ENCODE measurements around the gene CNTNAP2.
"Not testable (repeated sequence)": the region's sequence is repeated elsewhere in the genome, so short reads cannot be mapped to it uniquely, and the experiment has no call there.

Gene CNTNAP2

DNA sequence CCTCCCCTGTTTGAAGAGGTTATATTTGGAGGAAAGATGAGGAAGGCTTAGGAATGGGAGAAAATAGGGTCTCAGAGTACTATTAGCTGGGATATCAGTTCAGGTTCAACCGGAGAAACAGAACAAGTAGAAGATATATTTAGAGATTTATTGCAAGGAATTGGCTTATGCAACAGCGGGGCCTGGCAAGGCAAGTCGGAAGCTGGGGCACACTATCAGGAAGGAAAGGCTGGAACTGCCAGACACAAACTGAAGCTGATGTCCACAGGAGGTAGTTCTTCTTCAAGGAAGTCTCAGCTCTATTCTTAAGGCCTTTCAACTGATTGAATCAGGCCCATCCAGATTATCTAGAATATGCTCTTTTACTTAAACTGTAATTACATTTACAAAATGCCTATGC is 1534.4 kb downstream of the CNTNAP2 start:
- ATAC-seq (no peak), DNase-seq (no peak)

DNA sequence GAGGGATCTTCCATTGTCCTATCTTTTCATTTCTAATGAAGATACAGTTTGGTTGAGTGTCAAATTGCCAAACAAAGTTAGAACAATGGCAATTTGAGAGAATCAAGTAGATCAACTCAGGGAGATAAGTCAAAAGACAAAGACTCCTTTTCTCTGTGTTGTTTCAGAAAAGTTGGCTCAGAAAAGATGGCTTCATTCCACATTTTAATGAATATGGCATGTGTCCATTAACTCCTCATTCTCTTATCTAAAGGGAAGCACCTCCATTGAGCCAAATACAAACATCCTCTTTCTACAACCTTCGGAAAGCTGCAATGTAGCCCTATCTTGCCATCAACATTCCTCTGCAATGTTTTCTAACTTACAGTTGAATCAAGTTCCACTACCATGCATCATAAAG is 1535.0 kb downstream of the CNTNAP2 start:
- ATAC-seq (no peak), DNase-seq (no peak)

DNA sequence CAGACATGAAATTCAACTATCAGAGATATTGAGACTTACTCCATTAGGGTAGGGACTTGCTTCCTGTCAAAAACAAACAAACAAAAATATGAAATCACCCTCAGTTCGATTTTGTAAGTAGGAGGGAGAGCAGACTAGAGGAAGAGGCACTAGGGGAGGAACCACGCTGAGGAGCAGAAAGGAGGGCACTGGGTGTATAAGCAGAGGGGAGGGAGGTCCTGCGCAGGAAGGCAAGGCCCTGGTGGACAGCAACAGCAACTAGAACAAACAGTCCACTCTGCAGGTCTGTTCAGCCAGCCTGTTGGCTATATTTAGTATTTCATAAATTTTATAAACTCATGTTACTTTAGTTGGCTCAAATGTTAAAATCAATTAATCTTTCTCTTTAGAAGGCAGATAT is 1536.9 kb downstream of the CNTNAP2 start:
- DNase-seq, result no peak

DNA sequence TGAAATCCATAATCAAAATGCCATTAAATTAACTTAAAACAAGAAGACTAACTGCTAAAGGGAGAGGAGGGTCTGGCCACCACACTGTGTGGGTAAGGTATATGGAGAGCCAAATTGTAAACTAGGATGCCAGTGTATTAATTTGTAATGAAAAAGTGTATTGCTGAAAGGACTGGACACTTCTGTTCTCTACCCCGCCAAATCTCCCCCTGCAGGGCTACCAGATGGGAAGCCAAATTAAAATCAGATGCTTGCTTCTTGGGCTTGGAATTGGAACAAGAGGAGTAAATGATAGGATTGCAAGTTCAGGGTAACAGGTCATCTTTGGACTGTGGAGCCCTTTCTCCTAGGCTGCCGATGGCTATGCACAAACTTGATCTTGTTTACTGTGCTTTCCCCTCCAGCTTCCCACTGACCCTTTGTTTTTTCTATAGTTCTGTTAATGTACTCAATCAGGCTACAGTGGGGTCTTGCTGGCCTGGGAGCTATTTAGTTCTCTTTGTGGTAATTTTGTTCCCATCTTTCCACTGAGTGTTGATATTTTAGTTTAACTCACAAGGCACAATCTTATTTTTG is 1541.9 kb downstream of the CNTNAP2 start:
- ATAC-seq, result no peak
- no peak for DNase-seq

More for the DNA sequence above, 1536.9 kb downstream of the CNTNAP2 start:
- ATAC-seq, result no peak

DNA sequence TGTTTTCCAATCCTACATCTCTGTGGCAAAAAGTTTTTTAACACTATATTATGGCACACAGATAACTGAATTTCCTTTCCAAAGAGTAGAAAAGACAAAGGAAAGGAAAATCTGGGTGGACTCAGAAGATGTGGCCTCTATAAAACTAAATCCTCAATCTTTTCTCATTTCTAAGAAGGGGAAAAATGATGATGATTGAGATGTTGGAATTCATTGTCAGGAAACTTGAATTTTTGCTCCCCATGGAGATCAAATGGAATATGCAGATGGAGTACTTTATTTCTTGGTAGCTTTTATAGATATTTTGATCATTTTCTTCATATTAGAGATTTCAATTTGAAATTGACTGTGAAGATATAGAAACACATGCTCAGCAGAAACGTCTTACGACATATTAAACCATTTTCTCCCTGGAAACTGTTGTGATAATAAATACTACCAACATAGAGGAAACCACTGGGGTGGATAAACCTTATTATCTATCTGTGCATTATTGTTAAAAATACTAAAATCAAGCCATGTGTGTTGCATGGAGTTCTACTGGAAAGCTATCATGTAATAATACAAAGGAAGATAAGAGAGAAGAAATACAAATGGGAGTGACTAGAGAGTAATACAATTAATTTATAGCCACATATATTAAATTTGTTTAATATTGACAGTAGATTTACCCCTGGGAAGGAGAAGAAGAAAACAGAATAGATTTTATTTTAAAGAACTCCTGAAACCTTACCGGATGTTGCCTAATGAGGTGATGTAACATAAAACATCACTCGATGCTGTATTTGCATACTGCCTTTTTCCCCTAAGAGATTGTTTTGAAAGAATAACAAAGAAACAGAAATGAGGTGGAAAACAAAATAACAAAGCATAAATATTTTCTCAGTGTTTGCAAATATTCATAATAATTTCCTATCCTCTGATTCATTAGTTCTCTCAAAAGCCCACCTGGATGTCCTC is 1542.7 kb downstream of the CNTNAP2 start:
- DNase-seq, result no peak
- ATAC-seq, result no peak

DNA sequence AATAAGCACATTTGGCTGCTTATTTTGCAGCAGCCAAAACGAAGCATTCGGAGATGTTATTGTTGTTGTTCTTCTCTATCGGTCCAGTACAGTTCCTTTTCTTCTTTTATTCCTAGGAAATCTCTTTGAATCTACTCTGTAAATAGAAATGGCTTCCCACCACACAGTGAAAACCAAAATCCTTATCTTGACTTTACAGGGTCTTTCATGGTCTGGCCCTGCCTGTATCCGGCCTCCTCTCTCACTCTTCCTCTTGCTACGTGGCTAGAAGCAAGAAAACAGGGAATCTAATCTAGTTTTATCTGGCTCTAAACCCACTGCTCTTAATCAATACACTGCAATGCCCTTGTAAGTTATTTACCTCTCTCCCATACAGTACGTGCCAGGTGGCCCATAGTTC is 1547.9 kb downstream of the CNTNAP2 start:
- DNase-seq, result no peak
- ATAC-seq, result no peak

DNA sequence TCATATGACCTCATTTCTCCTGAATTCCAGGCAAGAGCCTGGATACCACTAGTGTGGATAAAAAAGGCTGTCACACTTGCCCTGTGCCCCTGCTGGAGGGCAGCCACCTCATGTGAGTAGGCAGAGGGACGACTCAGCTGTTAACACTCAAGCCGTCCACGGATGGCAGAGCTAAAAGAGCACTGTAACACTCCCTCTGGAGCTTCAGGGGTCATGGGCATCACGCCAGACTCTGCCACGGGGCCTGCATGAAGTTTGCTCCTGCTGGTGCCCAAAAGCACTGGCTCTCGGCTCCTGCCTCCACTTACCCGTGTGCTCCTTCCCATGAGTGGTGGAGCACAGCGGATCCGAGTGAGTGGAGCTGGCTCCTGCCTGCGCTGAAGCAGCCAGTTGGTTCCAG is 1554.2 kb downstream of the CNTNAP2 start:
- ATAC-seq (no peak), DNase-seq (no peak)

DNA sequence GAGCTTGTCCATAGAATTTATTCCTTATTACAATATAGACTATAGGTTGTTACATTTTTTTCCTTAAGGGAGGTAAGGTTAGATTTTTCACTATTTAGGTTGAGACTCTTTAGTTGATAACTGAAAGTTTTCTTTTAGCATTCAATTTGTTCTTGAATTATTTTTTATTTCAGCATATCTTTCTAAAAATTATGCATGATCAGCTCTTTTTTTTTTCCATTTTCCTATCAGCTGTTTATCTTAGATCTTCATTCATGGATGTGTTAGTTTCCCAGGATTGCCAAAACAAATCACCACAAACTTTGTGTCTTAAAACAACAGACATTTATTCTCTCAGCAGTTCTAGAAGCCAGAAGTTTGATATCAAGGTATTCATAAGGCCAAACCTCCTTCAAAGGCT is 1558.1 kb downstream of the CNTNAP2 start:
- DNase-seq, result no peak
- no peak for ATAC-seq

DNA sequence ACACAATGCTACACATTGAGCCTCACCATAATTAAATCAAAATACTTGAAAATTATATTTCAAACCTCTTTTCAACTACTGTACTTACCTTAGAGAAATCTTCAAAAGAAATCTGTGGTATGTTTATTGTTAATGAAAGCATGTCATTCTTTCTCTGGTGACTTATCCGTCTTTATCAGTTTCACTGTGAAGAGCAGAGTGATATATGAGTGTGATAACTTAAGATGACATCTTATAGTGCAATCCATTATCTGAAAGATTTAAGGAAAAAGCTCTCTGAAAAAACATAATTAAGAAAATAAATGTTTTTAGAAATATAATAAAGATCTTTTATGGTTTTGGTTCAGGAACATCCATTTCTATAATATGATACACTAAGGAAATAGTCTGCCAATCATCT is 1562.3 kb downstream of the CNTNAP2 start:
- ATAC-seq (no peak), DNase-seq (no peak)

DNA sequence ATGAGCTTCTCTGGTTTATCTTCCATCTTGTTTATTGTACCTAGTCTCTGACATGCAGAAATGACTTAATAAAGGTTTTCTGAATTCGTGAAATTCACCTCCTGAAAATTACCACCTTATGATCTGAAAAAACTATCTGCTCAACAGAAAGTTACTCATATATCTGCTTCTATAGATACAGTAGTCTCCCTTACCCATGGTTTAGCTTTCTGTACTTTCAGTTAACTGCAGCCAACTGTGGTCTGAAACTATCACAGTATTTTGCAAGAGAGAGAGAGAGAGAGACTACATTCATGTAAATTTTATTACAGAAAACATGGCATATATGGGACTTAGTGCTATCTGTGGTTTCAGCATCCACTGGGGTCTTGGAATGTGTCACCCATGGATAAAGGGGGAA is 1564.9 kb downstream of the CNTNAP2 start:
- ATAC-seq (no peak), DNase-seq (no peak)

DNA sequence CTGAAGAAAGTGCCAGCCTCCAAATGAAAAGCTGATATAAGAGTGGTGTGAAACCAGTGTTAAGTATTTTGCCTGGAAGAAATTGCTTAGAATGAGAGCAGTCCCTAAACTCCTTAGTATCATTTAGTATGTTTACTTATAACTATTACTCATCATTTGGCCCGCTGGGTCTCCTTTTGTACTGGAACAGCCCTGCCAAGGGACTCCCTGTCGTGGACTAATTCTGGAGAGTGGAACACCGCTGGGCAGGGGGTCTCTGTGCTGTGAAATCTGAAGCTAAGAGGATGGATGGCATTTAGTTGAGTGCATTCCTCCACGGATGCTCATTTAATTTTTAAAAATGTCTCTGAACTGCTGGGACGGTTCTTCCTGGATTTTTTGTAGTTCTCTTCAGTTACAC is 1584.1 kb downstream of the CNTNAP2 start:
- no peak for ATAC-seq

DNA sequence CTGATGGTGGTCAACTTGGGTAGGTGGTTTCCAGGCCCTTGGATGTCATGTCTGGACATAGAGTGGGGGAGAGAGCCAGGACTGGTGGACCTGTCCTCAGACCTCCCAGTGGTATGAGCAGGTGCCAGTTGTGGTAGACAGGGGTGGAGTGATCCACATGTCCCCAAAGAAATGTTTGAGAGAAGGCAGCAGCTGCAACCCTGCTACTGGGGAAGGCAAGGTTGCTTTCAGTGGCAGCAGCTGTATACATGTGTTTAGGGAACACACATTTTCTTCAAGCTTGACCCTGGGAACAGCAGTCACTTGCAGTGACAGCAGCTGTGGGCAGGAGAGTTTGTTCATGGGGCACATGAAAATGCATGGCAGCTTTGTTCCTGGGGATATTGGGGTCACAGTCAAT is 1591.3 kb downstream of the CNTNAP2 start:
- ATAC-seq (no peak), DNase-seq (no peak)

More for the DNA sequence above, 1584.1 kb downstream of the CNTNAP2 start:
- DNase-seq, result no peak

DNA sequence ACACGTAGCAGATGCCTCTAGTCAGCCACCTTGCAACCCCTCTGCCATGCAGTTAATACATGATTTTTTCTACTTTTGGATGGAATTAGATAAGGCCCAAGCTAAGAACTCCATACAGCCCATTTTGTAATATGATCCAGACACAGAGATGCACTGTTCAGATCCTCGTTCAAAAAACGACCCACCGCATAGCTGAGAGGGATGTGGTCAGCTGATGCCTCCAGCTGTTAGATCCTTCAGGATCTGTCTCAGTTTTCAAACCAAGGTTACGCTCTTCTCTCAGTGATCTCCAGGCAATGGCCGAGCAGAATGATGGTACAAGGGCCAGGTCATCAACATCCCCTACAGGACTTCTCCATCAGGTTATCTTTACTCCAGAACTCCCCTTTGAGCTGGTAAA is 1592.3 kb downstream of the CNTNAP2 start:
- no peak for ATAC-seq

DNA sequence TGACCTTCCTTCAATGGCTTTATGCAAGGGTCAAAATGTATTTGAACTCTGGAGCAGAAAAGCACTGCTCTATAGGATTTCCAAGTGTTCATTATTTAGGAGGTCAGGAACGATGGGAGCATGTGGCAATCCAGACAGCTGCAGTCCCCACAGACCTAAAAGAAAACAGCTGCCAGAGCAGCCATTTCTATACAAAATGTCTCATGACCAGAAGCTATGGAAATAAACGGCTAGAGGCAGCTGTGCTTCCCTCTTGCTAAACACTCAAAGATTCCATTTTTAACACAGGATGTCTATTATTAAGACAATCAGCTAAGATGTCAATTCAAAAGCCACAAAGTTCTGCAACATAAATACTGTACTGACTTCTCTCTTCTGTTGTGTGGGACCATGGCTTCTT is 1594.8 kb downstream of the CNTNAP2 start:
- ATAC-seq, result no peak
- no peak for DNase-seq

More for the DNA sequence above, 1592.3 kb downstream of the CNTNAP2 start:
- no peak for DNase-seq

DNA sequence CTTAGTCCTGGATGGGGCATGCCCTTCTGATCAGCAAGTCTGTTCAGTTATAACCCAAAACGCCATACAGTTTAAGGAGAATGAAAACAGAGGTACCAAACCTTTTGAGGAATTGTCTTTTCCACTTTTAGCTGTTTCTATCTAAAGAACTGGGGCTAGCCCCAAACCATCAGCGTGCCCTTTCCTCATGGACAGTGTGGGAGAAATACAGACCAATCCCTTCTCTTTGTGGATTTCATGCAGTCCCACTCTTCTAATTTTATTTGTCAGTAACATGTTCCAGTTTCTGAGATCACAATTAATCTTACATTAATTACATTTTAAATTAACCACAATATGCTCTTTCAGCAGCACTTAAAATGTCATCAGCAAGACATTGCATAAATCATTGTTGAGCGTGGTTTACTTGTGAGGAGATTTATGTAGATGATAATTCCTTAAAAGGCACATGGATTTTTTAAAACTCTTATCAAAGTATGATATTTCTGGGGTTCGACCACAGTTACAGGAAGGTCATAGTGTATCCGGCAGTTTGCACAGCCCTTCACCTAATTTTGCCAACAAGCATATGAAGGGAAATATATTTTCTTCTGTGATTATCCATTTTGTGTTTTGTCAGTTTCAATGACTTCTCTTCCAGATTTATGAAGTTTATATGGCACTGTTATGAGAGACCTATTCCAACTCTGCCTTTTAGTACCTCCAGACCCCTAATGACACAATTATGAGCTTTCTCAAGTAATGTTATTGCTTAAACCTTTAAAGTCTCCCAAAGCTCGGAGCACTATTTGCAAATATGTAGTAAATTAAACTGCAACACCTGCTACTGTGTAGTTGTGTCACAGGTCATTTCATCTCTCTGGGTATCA is 1605.6 kb downstream of the CNTNAP2 start:
- ATAC-seq, result no peak
- DNase-seq, result no peak

DNA sequence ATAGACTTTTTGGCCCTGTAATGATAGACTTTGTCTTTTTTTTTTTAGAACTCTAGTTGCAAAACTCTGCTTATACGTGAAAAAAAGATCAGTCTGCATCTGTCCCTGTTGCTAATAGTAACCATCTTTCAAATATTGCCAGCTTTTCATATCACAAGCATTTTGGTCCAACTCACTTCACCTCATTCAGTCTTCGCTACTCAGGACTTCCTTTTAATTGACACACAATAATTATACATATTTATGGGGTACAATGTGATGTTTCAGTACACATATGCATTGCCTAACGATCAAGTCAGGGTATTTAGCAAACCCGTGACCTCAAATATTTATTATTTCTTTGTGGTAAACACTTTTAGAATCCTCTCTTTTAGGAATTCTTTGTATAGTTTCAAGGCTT is 1606.9 kb downstream of the CNTNAP2 start:
- DNase-seq, result no peak
- no peak for ATAC-seq

DNA sequence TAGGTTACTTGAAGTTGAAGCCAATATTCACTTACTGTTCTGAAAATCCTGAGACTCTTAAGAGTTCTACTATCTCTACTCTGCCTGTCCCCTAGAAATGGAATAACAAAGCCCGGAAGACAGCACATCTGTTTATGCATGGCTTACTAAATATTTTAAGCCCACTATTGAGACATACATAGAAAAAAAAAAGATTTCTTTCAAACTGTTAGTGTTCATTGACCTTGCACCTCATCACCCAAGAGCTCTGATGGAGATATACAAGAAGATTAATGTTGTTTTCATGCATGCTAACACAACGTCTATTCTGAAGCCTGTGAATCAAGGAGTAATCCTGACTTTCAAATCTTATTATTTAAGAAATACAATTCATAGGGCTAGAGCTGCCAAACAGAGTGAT is 1614.7 kb downstream of the CNTNAP2 start:
- ATAC-seq, result no peak

DNA sequence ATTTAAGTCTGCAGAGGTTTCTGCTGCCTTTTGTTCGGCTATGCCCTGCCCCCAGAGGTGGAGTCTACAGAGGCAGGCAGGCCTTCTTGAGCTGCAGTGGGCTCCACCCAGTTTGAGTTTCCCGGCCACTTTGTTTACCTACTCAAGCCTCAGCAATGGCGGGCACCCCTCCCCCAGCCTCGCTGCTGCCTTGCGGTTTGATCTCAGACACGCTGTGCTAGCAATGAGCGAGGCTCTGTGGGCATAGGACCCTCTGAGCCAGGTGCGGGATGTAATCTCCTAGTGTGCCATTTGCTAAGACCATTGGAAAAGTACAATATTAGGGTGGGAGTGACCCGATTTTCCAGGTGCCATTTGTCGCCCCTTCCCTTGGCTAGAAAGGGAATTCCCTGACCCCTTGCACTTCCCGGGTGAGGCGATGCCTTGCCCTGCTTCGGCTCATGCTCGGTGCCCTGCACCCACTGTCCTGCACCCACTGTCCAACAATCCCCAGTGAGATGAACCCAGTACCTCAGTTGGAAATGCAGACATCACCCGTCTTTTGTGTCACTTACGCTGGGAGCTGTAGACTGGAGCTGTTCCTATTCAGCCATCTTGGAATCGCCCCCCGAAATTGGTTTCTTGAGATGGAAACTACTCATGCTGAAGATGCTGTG is 1621.1 kb downstream of the CNTNAP2 start:
- not testable (repeated sequence) for DNase-seq, ATAC-seq

More for the DNA sequence above, 1614.7 kb downstream of the CNTNAP2 start:
- DNase-seq, result no peak

DNA sequence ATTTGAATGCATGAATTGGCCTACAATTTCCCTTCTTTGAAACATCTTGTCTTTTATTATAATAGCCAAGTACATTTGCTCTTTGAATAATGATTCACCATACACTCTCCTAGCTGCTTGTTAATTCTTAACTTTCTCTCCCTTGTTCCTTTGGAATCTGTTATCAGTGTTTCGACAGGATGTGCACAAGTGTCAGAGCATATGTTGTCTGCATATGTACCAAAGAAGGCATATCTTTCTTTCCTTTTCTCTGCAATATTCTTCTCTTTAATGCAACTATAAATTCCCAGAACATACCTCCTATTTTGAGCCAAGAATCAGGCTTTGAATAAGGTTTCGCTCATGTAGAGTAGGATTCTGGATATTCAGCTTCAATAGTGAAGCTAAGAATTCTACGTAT is 1625.7 kb downstream of the CNTNAP2 start:
- DNase-seq, result no peak
- no peak for ATAC-seq

DNA sequence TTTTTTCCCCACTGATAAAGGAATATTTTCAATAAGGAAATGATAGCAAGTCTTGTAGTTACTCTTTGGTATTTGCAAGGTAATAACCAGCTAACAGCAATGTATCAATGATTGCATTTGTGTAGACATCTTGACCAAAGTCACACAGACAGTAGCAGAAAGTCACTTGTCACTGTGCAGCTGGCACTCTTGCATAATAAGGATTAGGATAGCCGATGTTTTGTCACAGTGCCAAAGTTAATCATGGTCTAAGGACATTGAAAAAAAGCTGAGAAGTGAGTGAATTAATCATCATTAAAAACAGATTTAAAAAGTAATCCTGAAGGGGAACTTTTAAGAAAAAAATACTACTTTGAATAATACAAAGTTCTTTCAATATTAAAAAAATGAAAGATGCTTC is 1639.7 kb downstream of the CNTNAP2 start:
- DNase-seq, result no peak
- ATAC-seq, result no peak

DNA sequence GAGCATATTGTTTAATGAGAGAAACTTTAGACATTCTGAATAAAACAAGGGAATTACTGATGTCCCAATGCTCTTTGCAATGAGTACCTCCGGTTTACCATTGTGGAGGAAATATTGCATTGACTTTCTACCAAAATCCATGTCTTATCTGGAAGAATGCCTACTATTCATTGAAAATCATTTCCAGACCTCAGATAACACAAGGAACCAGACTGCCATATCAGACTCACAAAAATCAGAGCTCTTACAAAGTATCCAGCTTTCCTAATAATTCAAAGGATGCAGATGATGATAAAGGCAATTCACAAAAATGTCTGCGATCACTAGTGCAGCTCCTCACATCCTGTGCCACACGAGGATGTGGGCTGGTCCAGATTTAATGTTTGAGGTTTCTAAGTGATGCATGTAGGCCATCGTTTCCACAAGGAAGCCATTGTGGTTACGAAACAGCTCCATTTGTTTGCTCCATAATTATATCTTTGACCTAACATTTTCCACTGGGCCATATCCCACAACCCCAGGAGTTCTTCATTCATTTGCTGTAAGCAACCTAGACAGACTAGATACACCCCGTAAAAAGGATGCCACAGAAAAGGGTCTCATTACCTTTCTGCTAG is 1642.8 kb downstream of the CNTNAP2 start:
- no peak for ATAC-seq

DNA sequence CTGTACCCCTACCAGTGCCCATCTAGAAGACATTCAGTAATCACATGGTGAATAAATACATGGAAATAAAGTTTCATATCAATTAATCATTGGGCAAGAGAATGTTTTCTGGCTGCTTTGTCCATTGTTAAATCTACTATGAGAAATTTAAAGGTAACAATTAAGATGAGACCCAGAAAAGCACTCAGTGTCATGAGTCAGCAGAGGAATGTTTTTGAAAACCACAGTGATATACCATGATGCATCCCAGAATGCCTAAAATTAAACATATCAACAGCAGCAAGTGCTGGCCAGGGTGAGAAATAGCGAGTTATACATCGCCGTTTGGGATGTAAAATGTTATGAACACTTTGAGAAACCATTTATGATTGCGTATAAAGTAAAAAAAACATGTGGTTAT is 1648.7 kb downstream of the CNTNAP2 start:
- no peak for ATAC-seq
- DNase-seq, result no peak

More for the DNA sequence above, 1642.8 kb downstream of the CNTNAP2 start:
- no peak for DNase-seq
